Ovary (tissue), 3 donors: ENCODE results near the gene MAP3K12.

ENCODE experiments used
- EP300 ChIP-seq: sonication (generic); formaldehyde crosslinking; IDR thresholded peaks from one replicate; pipeline ENCODE4 v1.6.1; 2017; ENCODE audit warnings: antibody characterized with exemption
- TF ChIP-seq, protein P1 (sequence below), 3 donors: fragments of 450-650 bp in 2 of 3; fragments of 200-600 bp in 1 of 3; IDR thresholded peaks; one replicate each; pipeline versions ENCODE4 v1.5.1 to v1.8.0; 2016 to 2022; ENCODE audit warnings: antibody characterized with exemption in 3 of 3, mild to moderate bottlenecking in 1 of 3
- donor health status: DM: no; HTN: no; CAD: no.

DNA sequence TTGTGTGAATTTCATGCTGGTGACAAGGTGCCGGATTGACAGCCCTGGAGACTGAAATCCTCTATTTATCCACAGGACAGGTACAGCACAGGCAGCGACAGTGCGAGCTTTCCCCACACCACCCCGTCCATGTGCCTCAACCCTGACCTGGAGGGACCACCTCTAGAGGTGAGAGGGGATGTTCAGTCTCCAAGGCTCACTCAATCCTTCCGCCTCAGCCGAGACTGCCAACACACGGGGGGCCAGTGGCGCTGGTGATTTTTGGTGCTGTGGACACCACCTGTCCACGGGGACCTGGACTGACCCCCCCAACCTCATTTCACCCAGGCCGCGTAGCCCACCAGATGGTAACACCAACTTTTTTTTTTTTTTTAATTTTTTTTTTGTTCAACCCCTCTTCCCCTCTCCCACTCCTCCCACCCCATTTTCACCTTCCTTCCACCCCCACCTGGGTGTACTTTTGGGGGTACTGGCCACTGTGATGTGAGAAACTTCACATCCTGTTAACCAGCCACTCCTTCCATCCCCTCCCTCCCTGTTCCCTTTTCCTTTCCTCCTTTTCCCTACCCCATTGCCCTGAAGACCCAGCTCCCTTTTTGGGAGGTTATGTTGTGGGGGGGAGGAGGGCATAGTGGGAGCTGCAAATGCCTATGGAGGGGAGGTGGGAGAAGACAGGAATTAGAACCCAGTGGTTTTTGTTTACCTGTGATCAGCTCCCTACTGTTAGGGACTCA lies 34.4 kb downstream of the MAP3K12 start:
- TF ChIP-seq, protein P1, sequence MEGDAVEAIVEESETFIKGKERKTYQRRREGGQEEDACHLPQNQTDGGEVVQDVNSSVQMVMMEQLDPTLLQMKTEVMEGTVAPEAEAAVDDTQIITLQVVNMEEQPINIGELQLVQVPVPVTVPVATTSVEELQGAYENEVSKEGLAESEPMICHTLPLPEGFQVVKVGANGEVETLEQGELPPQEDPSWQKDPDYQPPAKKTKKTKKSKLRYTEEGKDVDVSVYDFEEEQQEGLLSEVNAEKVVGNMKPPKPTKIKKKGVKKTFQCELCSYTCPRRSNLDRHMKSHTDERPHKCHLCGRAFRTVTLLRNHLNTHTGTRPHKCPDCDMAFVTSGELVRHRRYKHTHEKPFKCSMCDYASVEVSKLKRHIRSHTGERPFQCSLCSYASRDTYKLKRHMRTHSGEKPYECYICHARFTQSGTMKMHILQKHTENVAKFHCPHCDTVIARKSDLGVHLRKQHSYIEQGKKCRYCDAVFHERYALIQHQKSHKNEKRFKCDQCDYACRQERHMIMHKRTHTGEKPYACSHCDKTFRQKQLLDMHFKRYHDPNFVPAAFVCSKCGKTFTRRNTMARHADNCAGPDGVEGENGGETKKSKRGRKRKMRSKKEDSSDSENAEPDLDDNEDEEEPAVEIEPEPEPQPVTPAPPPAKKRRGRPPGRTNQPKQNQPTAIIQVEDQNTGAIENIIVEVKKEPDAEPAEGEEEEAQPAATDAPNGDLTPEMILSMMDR (IDR thresholded peaks at IDR 0.05): no peak
- TF ChIP-seq EP300: no peak
